Measurements from ENCODE around the gene ATG3. TPM values are rescaled to one million over a fixed set of nuclear protein-coding genes. Genes with fewer than 3 reads are reported as not detected.

Gene ATG3
- total RNA-seq, result 74.4 and 123 TPM in 2 replicates

GRCh38 chr3:112561734-112562529 lies at the start of gene ATG3, which contains the start of gene SLC35A5:
TSS of gene ATG3 (minus strand) at chr3:112561962. CDS start at chr3:112561528, 434 bp downstream.
TSS of gene SLC35A5 (plus strand) at chr3:112562045. CDS start at chr3:112563404, 1,359 bp downstream.

DNA sequence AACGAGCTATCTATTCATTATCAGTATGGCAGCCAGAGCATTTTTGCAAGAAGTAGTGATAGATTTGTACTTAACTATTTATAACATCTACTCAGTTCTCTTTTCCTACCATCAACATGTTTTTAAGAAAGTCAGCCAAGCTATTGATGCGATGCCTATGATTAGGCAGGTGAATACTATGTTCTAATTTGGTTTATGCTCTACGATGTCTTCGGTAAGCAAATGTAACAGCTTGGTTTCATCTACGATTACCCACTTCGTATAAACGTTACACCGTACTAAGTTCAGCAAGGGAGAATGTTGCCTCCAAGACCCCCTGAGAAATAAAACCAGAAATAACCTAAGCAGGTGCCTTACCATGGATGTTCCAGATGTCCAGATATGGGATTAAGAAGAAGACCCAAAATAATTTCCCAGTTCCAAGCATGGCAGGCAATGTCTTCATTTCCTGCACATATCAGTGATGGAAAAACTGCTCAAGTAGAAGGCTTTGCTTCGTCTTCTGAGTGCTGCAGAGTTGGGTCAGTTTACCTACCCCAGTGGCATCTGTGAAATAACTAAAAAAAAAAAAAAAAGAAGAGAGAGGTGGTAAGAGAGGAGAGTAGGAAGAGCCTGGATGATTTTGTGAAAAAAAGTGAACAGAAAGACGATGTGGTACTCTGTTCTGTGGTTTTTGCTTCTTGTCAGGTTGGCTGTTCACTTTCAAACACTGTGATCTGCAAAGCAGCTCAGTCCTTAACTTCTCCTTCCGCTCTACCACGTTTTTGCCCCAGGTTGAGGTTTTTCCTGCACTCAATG lies 62.6 kb downstream of the ATG3 start, which contains the start of gene BTLA:
Gene BTLA, minus strand, starts transcription at position 559 of the 798 bp plus-strand sequence. Its CDS starts 114 bp downstream, at position 445.

Other genes starting within 250 kb of the ATG3 start
- gene CD200, start 228.8 kb downstream of the ATG3 start, total RNA-seq, result under 0.01 and 0.21 TPM in 2 replicates
- gene BTLA, start 62.5 kb downstream of the ATG3 start, total RNA-seq, result under 0.01 and 0.07 TPM in 2 replicates
- gene SLC35A5, start 83 bp upstream of the ATG3 start, total RNA-seq, result 28.0 and 32.0 TPM in 2 replicates
- 9.9 and 38.5 TPM in 2 replicates for gene CCDC80, start 79.2 kb upstream of the ATG3 start, total RNA-seq

All from nasal cavity respiratory epithelium epithelial cell of viscerocranial mucosa (primary cell).